HCT116 (cell line): ENCODE results near the gene FSTL4. TPM values are rescaled to one million over a fixed set of nuclear protein-coding genes. Genes with fewer than 3 reads are reported as not detected.

Source experiments
- ATAC-seq: fragments of 200-7000 bp; cut with Tn5 transposase; 2 replicates; pipeline ENCODE4 v1.9.1; 2020; ENCODE audit warnings: mild to moderate bottlenecking, moderate library complexity
- BruUV-seq: library from RNA; stranded (reverse); fragments of 400-500 nt; replicated peaks from 2 replicates; lab custom pipeline; 2021; lab: Mats Ljungman, UMichigan
- CTCF ChIA-PET: fragments of 300-600 bp; sonication (Branson Sonifier 250); formaldehyde crosslinking; loops from one replicate; lab custom pipeline; 2021; ENCODE audit warnings: antibody characterized with exemption; lab: Charles Lee
- POLR2A ChIA-PET: fragments of 300-600, 350-600 bp; sonication (Branson Sonifier 250); formaldehyde crosslinking; loops from one replicate; lab custom pipeline; 2021; ENCODE audit warnings: antibody characterized with exemption; lab: Charles Lee
- RAD21 ChIA-PET, 2 experiments: fragments of 300-600 bp; sonication (Branson Sonifier 250); formaldehyde crosslinking; loops; one replicate each; lab custom pipeline; 2023; ENCODE audit warnings: low total read pairs in 2 of 2; ENCODE audit not compliant: uncharacterized antibody in 2 of 2, unreplicated experiment in 2 of 2, low non-redundant PET in 1 of 2; lab: Charles Lee
- DNase-seq: peaks from one replicate; pipeline ENCODE4 v3.0.0-alpha.2; 2010; ENCODE audit warnings: low read depth, low spot score
- H2AFZ ChIP-seq: fragments of 200-600 bp; shearing (Covaris generic), sonication (generic); 2 replicates; pipeline ENCODE4 v1.6.1; 2017; ENCODE audit warnings: low read depth, mixed run types, mixed read lengths, antibody characterized with exemption, low read length; ENCODE audit not compliant: poor library complexity, severe bottlenecking
- H3K27ac ChIP-seq: 2 replicates; pipeline ENCODE4 v1.5.1; 2012; ENCODE audit warnings: low read depth, low read length
- H3K27me3 ChIP-seq: fragments of 200-600 bp; sonication (generic); 2 replicates; pipeline ENCODE4 v1.6.1; 2016; ENCODE audit warnings: mixed run types, low read length, mixed read lengths; ENCODE audit not compliant: insufficient read depth
- H3K36me3 ChIP-seq, 2 experiments: fragments of 200-500 bp in 1 of 2; fragments of 200-600 bp in 1 of 2; sonication (Bioruptor generic) in 1 of 2; sonication (generic) in 1 of 2; 2 replicates each; pipeline versions ENCODE4 v1.5.1 to v1.6.1; 2014 to 2016; ENCODE audit warnings: low read length in 2 of 2, inconsistent platforms in 1 of 2, mixed read lengths in 1 of 2, mixed run types in 1 of 2; ENCODE audit not compliant: insufficient read depth in 2 of 2, control insufficient read depth in 1 of 2
- H3K4me1 ChIP-seq, 2 experiments: fragments of 200-600 bp in 1 of 2; sonication (generic) in 1 of 2; 2 replicates each; pipeline versions ENCODE4 v1.5.1 to v1.6.1; 2012 to 2017; ENCODE audit warnings: low read length in 2 of 2, inconsistent platforms in 1 of 2, mild to moderate bottlenecking in 1 of 2, mixed read lengths in 1 of 2, mixed run types in 1 of 2, moderate library complexity in 1 of 2; ENCODE audit not compliant: insufficient read depth in 2 of 2, control insufficient read depth in 1 of 2
- H3K4me2 ChIP-seq: fragments of 200-600 bp; sonication (generic); 2 replicates; pipeline ENCODE4 v1.6.1; 2017; ENCODE audit warnings: mixed run types, low read length, mixed read lengths
- H3K4me3 ChIP-seq, 2 experiments: fragments of 200-600 bp in 1 of 2; sonication (generic) in 1 of 2; replicated peaks in 1 of 2; 2 replicates each; pipeline ENCODE4 v1.5.1; 2011 to 2016; ENCODE audit warnings: low read length in 2 of 2, control low read depth in 1 of 2, low read depth in 1 of 2, mild to moderate bottlenecking in 1 of 2, mixed read lengths in 1 of 2, mixed run types in 1 of 2
- H3K79me2 ChIP-seq: fragments of 200-600 bp; sonication (generic); 2 replicates; pipeline ENCODE4 v1.6.1; 2017; ENCODE audit warnings: mild to moderate bottlenecking, mixed run types, low read length, moderate library complexity, mixed read lengths; ENCODE audit not compliant: insufficient read depth
- H3K9ac ChIP-seq: fragments of 200-600 bp; sonication (generic); 2 replicates; pipeline ENCODE4 v1.6.1; 2016; ENCODE audit warnings: low read length, mixed read lengths
- H3K9me2 ChIP-seq: fragments of 200-600 bp; sonication (generic), shearing (Covaris generic); 2 replicates; pipeline ENCODE4 v1.6.1; 2017; ENCODE audit warnings: mixed run types, mild to moderate bottlenecking, moderate library complexity; ENCODE audit not compliant: insufficient read depth
- H3K9me3 ChIP-seq, 2 experiments: fragments of 200-500 bp in 1 of 2; fragments of 200-600 bp in 1 of 2; sonication (Bioruptor generic) in 1 of 2; sonication (generic) in 1 of 2; 2 replicates each; pipeline ENCODE4 v1.6.1; 2014 to 2017; ENCODE audit warnings: low read length in 2 of 2, mixed read lengths in 2 of 2, inconsistent platforms in 1 of 2, low read depth in 1 of 2, mild to moderate bottlenecking in 1 of 2, mixed run types in 1 of 2, moderate library complexity in 1 of 2; ENCODE audit not compliant: control insufficient read depth in 1 of 2, insufficient read depth in 1 of 2
- H4K20me1 ChIP-seq: fragments of 200-600 bp; sonication (generic), shearing (Covaris generic); 2 replicates; pipeline ENCODE4 v1.6.1; 2017; ENCODE audit warnings: mixed run types, mild to moderate bottlenecking, moderate library complexity; ENCODE audit not compliant: insufficient read depth
- CBX3 ChIP-seq: IDR thresholded peaks from 2 replicates; pipeline ENCODE4 v1.6.1; 2012; ENCODE audit warnings: low read depth
- CTCF ChIP-seq, 3 experiments: fragments of 200-600 bp in 1 of 3; sonication (generic) in 1 of 3; IDR thresholded peaks in 2 of 3; conservative IDR thresholded peaks in 1 of 3; 2 replicates each; pipeline ENCODE4 v1.5.1; 2012 to 2017; ENCODE audit warnings: low read depth in 2 of 3, low read length in 2 of 3, antibody characterized with exemption in 1 of 3, borderline replicate concordance in 1 of 3, control low read depth in 1 of 3, mild to moderate bottlenecking in 1 of 3, mixed read lengths in 1 of 3, mixed run types in 1 of 3, moderate library complexity in 1 of 3; ENCODE audit not compliant: insufficient read depth in 1 of 3
- EZH2phosphoT487 ChIP-seq: fragments of 200-600 bp; IDR thresholded peaks from 2 replicates; pipeline ENCODE4 v1.6.1; 2018; ENCODE audit warnings: antibody characterized with exemption, borderline replicate concordance
- JUND ChIP-seq: IDR thresholded peaks from 2 replicates; pipeline ENCODE4 v1.6.1; 2012
- SIN3A ChIP-seq: IDR thresholded peaks from 2 replicates; pipeline ENCODE4 v1.6.1; 2012; ENCODE audit warnings: low read depth
- TCF7L2 ChIP-seq: IDR thresholded peaks from 2 replicates; pipeline ENCODE4 v1.7.0; 2011; ENCODE audit warnings: borderline replicate concordance, inconsistent platforms; ENCODE audit not compliant: insufficient read depth, insufficient read length; ENCODE audit errors: extremely low read depth
- ZBTB33 ChIP-seq: IDR thresholded peaks from 2 replicates; pipeline ENCODE4 v1.6.1; 2011; ENCODE audit warnings: mild to moderate bottlenecking, low read length, moderate library complexity; ENCODE audit not compliant: insufficient replicate concordance; ENCODE audit errors: extremely low read depth
- ZFX ChIP-seq: fragments of 450-650 bp; IDR thresholded peaks from 2 replicates; pipeline ENCODE4 v1.6.1; 2017
- intact Hi-C: fragments of 100-400 bp; cut with micrococcal nuclease; formaldehyde crosslinking; loops from 2 replicates; pipeline ENCODE4 v1.10.0; 2022
- total RNA-seq: library from RNA; stranded (reverse); gene quantifications from one replicate; pipeline ENCODE4 v1.2.1, GENCODE V29; 2021; ENCODE audit not compliant: unreplicated experiment

Gene FSTL4
- total RNA-seq, 1 experiment from 2014 or later = 0.37 TPM

- intact Hi-C loops = no loop called here
- no peak overlapping the region for H3K9ac ChIP-seq
Measured at GRCh38 chr5:133655966-133656365, 43.6 kb upstream of the FSTL4 start.

More at GRCh38 chr5:133655966-133656365, 43.6 kb upstream of the FSTL4 start:
- CTCF ChIA-PET = no interaction called here
- DNase-seq = no peak
- H2AFZ ChIP-seq = no peak overlapping the region
- H3K36me3 ChIP-seq = no peaks in the 10 kb centered on the region
- TF ChIP-seq SIN3A = no peak
- TF ChIP-seq ZBTB33 = no peak
- no peak for TF ChIP-seq EZH2phosphoT487
- no peak for TF ChIP-seq CTCF (IDR thresholded peaks at IDR 0.05 in 2 of 3, conservative IDR thresholded peaks at IDR 0.05 in 1 of 3; ENCODE audit: borderline replicate concordance in 1 of 3, insufficient read depth in 1 of 3, low read depth in 2 of 3, low read length in 2 of 3)
- TF ChIP-seq TCF7L2 = no peak
- no peak for TF ChIP-seq JUND
- TF ChIP-seq CBX3 = no peak
- TF ChIP-seq ZFX = no peak
- TF ChIP-seq, all 23 proteins: peak for 0
- BruUV-seq = no TSS peak
- H3K27me3 ChIP-seq = peaks cover 71% of the 10 kb centered on the region
- no peak overlapping the region for H3K27ac ChIP-seq
- H4K20me1 ChIP-seq = no peaks in the 10 kb centered on the region
- H3K4me3 ChIP-seq = no peak overlapping the region
- H3K79me2 ChIP-seq = no peaks in the 10 kb centered on the region
- no peaks in the 10 kb centered on the region for H3K4me1 ChIP-seq
- H3K4me2 ChIP-seq = no peak overlapping the region
- no peak for ATAC-seq
- POLR2A ChIA-PET = no interaction called here
- no peaks in the 10 kb centered on the region for H3K9me3 ChIP-seq
- no peaks in the 10 kb centered on the region for H3K9me2 ChIP-seq
- RAD21 ChIA-PET = no interaction called here
